GM18511 (cell line): Measurements from ENCODE around the gene CYP24A1.

Experiments
- ATAC-seq: cut with Tn5 transposase; IDR thresholded peaks from one replicate; pipeline ENCODE4 v1.9.1; 2021; ENCODE audit warnings: mild to moderate bottlenecking, moderate library complexity; ENCODE audit not compliant: unreplicated experiment

Gene CYP24A1

DNA sequence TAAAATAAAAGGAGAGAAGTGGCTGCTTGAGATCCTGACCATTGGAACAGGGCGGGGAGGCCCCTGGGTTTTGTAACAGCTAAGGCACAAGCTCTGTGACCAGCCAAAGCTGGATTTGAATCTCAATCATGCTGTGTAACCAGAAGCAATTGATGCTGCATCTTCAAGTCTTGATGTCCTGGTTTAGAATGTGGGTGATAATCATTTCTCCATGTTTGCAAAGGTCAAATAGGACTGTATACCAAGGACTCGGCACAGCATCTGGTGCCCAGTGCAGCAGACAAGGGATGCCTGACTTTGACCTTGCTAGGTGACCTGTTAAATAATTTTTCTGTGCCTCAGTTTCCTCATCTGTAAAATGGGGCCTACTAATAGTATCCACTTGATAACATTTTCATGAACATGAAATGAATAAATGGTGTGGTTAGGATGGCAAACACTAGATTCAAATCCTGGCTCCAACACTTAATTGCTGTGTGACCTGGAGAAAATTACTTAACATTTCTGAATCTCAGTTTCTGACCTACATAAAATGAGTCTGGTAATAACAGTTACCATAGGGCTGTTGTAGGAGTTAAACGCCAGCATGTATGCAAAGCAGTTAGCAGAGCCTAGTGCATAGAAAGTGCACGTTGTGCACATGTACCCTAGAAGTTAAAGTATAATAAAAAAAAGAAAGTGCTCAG is 57.1 kb downstream of the CYP24A1 start:
- no peak for ATAC-seq

DNA sequence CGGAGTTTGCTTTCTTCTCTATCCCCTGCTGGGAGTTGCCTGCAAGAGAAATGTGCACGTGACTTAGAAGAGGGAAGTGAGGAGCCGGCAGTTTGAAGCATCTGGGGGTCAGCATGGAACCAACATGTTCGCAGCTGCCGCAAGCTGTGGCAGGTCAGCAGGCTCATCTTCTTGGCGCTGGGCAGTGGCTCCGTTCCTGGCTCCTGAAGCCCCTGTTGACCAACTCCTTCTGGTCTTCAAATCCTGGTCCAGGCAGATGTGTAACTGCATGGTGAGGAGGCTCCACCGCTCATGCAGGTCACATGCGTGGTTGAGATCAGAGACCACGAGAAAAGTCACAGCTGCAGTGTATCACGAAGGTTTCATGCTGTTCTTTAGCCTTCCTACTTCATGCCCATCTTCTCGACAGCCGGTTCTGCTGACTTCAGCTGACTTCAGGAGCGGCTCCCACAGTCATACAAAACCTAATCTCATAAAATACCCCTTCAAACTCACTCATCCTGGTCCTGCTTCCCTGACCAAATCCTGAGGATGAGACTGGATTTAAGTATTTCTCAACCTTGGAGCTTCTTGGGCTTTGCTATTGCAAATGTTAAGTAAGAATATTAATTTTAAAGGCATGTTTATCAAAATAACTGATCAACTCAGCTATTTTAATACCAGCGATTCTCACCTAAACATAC is 58.5 kb downstream of the CYP24A1 start:
- ATAC-seq = no peak

DNA sequence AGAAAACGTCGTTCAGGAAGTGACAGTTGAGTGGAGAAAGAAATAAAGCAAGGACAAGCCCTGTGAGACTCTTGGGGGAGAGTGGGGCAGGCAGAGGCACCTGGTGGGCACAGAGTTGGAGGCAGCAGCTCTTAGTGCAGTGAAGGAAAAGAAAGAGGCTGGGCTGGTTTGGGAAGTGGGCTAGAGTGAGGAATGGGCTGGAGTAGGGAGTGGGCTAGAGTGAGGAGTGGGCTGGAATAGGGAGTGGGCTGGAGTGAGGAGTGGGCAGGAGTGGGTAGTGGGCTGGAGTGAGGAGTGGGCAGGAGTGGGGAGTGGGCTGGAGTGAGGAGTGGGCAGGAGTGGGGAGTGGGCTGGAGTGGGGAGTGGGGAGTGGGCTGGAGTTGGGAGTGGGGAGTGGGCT is 59.7 kb downstream of the CYP24A1 start:
- no peak for ATAC-seq

DNA sequence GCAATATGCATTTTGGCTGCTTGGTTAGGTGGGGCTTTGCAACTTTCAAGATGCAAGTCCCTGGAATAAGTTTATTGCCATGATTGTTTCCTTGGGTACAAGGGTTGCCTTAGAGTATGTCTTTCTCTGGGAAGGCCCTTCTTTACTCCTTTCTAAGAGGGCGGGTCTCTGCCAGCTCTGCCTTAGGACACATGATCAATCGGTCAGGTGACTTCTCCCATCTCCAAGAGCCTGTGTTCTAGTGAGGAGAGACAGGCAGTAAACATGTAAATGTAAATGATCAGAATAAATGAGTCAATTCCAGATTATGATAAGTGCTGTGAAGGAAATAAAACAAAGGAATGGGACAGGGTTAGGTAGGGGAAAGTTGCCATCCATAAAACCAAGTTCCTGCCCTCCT is 60.2 kb downstream of the CYP24A1 start:
- no peak for ATAC-seq

DNA sequence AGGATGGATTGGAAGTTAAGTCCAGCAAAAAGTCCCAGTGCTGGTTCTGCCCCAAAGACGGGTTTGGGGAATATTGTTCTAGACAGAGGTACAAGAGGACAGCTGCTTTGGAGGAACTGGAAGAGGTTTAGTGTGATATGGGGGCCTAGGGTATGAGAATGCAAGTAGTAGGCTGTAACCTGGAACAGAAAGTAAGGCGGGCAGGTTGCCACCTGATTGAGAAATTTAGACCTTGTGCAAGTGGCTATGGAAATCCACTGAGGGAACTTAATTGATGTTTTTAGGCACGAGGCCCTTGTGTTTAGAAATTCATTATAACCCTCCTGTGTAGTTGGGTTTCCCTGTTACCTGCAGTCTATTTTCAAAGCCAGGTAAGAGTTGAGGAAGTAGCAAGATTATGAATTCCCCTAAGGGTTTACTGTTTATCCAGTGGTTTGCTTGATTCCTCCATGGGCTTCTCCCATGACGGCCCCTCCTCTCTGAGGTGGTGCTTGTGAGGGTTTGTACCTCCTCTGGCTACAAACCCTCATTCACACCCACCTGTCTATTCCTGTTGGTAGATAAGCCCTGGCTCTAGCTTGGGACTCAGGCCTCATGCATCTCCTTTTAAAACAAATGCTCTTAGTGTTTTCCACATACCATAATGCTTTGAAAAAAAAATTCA is 61.4 kb downstream of the CYP24A1 start:
- ATAC-seq = no peak

DNA sequence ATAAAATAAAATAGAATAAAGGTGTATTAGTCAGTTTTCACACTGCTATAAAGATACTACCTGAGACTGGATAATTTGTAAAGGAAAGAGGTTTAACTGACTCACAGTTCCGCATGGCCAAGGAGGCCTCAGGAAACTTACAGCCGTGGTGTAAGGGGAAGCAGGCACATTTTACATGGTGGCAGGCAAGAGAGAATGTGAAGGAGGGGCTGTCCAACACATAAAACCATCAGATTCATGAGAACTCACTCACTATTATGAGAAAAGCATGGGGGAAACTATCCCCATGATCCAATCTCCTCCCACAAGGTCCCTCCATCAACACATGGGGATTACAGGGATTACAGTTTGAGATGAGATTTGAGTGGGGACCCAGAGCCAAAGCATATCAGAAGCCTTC is 62.3 kb downstream of the CYP24A1 start:
- ATAC-seq = no peak

DNA sequence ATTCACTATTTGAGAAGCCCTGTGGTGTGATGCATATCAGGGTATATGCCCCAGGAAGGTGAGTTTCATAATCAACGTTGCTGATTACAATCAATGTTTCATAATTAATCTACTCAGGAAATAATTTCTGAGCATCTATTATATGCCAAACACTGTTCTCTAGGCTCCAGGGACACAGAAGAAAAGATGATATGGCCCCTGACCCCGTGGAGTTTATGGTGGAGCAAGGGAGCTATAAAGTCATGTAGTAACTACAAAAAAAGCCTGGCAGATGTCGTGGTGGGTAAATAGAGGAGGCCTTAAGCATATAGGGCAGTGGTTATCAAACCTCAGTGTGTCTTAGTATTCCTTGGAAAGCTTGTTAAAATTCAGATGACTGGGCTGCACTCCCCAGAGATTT is 63.3 kb downstream of the CYP24A1 start:
- ATAC-seq = no peak

DNA sequence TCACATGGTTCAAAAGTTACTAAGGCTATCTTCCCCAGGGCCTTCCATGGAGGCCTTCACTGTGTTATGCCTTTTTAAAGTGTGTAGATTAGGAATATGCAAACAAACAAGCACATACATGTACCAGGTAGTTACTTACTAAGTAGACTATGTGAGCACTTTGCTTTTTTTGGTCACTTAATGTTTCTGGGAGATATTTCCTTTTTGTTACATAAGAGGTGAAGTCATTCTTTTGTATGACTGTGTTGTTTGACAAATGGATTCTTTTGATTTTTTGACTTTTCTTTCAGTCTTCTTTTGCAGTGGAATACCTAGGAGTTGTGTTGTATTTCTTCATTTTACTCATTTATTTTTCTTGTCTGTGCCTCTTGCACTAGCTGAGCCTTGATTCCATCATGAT is 63.7 kb downstream of the CYP24A1 start:
- ATAC-seq = no peak

DNA sequence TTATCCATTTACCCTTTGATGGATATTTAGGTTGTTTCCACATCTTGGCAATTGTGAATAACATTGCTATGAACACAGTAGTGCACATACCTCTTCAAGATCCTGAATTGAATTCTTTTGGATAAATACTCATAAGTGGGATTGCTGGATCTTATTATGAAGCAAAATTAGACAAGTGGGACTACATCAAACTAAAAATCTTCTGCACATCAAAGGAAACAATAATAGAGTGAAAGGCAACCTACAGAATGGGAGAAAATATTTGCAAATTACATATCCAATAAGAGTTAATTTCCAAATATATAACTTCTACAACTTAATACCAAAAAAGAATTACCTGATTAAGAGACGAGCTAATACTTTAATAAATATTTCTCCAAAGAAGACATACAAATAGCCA is 65.0 kb downstream of the CYP24A1 start:
- ATAC-seq = no peak

DNA sequence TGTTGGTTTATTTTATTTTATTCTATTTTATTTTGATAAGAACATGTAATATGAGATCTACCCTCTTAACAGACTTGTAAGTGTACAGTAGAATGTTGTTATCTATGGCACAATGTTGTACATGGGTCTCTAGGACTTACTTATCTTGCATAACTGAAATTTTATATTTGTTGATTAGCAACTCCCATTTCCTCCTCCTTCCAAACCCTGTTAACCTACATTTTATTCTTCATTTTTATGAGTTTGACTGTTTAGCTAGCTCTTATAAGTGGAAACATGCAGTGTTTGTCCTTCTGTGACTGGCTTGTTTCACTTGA is 65.5 kb downstream of the CYP24A1 start:
- ATAC-seq = no peak

DNA sequence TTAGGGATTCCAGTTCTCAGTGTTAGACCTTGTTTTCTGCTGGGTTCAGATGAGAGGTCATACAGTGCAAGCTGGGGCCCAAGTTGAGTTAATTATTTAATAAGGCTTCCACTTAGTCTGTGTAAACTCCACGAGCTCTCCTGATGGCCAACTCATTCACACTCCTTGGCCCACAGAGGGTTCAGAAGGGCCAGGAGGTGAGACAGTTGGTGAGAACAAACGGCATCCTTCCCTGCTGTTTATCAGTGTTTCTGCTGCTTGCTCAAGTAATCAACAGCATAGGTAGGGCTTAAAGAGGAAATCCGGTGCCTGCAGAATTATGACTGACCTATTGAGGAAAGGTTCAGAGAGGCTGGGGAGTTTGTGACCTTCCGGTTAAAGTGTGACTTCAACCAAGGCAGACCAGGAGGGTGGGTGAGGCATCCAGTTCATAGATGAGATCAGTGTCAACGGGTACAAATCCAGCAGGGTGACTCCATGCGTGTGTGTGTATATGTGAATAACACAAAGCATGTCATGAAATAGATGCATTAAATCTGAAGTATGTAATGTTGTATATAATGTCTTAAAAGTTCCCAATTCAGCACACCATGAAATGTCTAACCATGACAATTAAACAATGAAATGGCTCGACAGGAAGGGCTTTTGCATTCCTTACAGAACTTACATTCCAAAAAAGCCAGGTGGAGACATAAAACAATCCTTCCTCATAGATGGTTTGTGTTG is 66.0 kb downstream of the CYP24A1 start:
- ATAC-seq = no peak

DNA sequence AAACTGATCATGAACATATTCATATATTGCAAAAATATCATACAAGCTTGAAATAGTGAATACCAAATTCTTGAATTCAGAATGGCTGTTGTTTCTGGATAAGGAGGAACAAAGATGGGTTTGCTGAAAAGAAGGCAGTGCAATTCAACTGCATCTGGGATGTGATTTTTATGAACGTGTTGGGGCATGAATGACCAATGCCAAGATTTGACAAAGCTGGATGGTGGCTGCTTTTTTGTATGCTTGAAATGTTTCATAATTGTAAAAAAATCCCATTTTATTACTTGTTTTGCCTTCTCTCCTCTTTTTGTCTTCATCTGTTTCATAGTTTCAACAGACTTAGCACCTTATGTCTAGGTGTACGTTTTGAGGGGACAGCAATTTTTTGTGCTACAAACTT is 66.6 kb downstream of the CYP24A1 start:
- ATAC-seq = no peak

DNA sequence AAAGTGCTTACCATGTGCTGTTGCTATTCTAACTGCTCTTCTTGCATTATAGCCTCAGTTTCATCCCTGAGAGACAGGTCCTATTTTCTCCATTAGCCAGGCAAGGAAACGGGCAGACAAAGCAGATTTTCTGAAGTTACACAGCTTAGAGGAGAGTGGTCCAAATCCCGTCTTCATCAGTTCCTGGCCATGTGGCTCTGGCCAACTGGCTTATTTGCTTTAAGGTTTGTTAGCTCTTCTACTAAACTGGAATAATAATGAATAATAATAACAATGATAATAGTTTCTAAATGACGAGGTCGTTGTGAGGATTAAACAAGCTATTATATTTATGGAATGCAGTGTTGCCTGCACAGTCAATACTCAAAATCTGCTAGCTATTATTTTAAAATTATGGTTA is 67.6 kb downstream of the CYP24A1 start:
- no peak for ATAC-seq

GRCh38 chr20:54105653-54106052 is 68.1 kb downstream of the CYP24A1 start:
- ATAC-seq = no peak

GRCh38 chr20:54104781-54105180 is 69.0 kb downstream of the CYP24A1 start:
- no peak for ATAC-seq

DNA sequence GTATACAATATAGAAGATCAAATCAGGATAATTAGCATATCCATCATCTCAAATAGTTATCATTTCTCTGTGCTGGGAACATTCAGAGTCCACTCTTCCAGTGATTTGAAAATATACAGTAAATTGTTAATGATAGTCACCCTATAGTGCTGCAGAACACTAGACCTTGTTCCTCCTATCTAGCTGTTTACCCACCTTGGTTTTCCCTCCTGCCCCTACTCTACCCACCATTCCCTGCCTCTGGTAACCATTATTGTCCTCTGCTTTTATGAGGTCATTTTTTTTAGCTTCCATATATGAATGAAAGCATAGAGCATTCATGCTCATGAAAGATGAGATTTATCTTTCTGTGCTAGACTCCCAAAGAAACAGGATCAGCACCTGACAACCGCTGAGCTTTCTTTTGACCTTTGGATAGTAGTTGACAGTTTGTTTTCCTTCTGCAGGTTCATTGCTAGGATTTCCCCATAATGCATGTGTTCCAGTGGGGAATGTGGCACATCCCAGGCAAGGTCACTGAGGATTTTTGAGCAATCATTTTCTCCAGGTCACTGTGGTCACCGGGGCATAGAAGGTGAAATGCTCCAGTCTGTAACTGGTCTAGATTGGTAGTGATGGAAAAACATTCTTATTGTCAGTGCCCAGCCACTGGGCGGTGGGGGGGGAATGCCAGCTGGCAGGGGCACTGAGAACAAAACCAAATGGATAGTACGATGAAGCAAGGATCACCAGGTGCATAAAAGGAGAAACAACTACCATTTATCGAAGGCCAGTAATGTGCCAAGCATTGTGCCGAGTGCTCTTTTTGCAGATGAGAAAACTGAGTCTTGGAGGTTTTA is 69.8 kb downstream of the CYP24A1 start:
- ATAC-seq = no peak
